Brain pericyte (primary cell): ENCODE data around the gene CUL9.

Experiments used
- DNase-seq: peaks from one replicate; pipeline ENCODE4 v3.0.0-alpha.2; 2012; ENCODE audit warnings: low read depth, low spot score

CUL9 gene

DNA sequence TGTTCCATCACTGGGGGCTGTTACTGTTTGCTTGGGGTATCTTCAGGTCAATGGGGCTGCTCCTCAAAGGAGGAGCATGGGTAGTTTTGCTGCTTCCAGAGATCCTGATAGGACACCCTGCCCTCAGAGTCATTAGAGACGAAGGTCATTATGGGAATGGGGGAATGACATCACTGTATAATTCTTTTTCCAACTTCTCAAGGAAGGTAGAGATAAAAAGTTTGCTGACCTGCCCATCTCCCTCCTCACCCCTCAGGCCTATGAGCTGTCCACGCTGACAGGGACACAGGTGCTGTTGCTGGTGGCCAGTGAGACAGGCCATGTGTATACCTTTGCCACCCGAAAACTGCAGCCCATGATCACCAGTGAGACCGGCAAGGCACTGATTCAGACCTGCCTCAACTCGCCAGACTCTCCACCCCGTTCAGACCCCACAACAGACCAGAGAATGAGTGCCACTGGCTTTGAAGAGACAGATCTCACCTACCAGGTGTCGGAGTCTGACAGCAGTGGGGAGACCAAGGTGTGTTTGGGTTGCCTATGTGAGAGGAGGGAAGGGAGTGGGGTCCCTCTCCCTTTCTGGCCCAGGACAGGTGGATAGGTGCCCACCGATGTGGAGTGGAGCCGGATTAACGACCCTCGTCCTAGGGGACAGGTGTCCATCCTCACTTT is 8.3 kb upstream of the CUL9 start:
- no peak for DNase-seq

DNA sequence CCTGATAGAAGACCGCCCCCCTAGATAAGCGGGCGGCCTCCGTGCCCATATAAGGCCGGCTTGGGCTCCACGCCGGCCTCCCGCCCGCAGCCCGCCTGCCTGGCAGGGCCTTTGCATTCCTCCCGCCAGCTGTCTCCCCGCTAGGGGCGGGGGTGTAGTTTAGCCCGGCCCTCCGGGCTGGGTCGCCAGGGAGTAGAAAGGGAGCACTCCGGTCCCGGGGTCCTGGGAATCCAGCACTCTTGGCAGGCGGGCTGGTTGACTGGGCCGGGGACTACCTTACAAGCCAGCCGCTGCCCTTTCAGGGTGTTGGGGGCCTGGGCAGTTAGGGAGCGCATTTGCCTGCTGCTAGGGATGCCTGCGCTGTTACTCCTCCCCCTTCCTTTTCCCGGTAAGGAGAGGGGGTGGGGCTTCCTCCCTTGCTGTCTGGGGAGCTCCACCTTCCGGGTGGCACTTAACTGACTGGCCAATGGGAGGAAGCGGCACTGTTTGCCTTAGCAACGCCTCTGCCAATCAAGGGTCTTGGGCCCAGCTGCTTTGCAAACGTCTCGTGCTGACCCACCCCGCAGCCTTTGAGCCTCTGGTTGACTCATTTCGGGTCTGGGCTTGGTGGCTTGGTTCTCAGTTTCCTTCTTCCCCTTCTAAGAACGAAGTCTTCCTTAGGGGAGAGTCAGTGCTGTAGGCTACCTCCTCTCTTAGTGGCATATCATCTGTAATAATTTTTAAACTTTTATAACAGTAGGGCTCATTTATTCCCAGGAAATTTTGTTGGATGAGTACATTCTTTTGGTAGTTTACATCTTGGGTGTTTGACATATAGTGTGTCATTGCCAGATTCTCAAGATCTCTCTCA is 7.5 kb upstream of the CUL9 start:
- DNase-seq, result peak; percentile 96

GRCh38 chr6:43175676-43176422 is 6.1 kb upstream of the CUL9 start:
- DNase-seq, result no peak

DNA sequence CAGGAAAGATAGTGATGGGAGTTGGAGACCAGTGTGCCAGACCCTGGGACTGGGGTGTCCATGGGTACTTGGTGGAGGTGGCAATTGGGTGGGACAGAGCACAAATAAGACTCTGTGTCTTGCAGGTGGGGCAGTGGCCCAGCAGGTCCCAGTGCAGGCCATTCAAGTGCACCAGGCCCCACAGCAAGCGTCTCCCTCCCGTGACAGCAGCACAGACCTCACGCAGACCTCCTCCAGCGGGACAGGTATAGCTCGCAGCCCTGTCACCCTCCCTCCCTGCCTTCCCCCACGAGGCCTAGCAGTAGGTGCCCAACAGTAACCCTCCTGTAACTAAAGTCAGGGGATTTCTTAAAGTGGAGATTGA is 5.6 kb upstream of the CUL9 start:
- DNase-seq, result no peak

DNA sequence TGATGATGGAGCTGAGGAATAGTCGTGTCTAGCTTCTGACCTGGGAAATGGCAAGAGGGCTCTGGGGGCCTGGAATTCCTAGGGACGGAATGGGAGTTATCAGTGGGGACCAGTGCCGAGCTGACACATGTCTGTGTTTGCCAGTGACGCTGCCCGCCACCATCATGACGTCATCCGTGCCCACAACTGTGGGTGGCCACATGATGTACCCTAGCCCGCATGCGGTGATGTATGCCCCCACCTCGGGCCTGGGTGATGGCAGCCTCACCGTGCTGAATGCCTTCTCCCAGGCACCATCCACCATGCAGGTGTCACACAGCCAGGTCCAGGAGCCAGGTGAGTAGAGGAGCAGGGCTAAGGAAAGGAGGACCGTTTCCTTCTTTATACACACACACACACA is 3.8 kb upstream of the CUL9 start:
- no peak for DNase-seq

DNA sequence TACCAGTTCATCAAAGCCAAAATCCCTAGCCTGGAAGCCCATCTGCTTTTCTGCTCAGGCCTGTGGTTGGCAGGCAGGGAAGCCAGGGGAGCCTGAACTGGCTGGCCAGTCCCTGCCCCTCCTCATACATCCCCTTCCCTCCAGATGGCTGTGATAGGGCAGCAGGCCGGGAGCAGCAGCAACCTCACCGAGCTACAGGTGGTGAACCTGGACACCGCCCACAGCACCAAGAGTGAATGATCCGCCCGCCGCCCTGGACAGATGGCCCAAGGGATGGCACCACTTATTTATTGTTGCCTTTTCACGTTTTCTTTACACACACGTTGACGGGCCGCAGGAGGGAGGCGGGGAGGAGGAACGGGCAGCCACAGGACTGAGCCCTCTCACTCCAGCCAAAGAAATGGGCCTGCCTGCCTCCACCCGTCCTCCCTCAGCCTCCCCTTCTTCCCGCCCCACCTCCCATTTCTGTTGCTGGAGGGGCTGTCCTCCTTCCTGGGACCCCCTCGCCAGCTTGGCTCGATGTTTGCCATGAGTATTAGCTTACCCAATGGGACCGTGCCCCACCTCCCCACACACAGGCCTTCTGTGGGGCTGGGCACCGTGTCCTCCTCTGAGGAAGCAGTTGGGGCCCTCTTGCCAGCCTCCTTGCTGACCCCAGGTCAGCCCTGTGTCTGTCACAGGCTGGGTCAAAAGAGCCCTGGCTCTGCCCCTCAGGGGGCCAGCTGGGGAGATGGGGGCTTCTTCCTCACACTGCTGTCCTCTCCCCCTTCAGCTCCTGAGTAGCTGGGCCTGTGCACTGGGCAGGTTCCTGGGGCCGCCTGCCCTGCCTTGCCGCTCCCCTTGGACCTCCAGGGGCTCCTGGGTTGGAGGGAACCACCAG is 2.8 kb upstream of the CUL9 start:
- DNase-seq, result no peak

DNA sequence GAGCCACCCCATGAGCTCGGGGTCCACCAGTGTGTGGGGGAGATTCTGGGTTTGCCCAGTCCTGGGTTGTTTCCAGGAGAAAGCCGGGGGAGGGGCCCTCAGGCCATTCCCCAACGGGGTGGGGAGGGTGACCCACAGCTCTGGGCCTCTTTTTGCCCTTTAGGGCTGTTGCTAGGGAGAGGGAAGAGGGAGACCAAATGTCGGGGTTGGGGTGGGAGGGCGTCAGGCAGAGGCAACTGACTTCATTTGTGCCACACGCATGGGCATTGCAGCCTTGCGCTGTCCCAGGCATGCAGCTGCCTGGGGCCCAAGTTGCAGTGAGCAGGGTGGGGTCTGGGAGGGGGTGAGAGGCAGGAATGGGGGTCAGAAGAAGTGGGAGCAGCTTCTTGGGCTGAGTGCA is 1.9 kb upstream of the CUL9 start:
- DNase-seq, result no peak

- DNase-seq, result no peak
Observed at GRCh38 chr6:43180985-43181384, 1.0 kb upstream of the CUL9 start.

DNA sequence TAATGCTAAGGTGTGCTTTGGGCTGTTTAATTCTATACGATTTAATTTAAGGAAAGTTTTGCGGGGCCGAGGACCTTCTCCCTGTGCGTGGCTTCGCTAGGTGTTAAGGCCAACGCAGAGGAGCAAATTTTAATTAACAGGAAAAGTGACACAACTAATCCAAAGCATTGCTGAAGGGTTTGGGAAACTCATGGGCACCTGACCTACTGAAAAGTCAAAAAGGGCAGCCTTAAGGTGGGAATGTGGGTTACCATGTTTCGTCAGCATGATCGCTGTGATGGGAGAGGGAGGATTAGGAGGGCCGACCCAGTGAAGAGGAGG is 415 bp upstream of the CUL9 start:
- no peak for DNase-seq

GRCh38 chr6:43183441-43183840 is 1.4 kb downstream of the CUL9 start:
- no peak for DNase-seq

DNA sequence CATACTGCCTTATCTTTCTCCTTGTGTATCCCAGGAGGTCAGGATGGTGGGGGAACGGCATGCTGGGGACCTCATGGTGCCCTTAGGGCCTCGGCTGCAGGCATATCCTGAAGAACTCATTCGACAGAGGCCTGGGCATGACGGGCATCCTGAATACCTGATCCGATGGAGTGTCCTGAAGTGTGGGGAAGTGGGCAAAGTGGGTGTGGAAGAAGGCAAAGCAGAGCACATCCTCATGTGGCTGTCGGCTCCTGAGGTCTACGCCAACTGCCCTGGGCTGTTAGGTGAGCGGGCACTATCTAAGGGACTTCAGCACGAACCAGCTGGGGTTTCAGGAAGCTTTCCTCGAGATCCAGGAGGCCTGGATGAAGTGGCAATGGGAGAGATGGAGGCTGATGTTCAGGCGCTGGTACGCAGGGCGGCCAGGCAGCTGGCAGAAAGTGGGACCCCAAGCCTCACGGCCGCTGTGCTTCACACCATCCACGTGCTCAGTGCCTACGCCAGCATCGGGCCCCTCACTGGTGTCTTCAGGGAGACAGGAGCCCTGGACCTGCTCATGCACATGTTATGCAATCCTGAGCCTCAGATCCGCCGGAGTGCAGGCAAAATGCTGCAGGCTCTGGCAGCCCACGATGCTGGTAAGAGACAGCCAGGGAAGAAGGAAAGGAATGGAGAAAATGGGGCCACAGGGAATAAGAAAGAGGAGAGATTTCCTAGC is 2.4 kb downstream of the CUL9 start:
- no peak for DNase-seq

DNA sequence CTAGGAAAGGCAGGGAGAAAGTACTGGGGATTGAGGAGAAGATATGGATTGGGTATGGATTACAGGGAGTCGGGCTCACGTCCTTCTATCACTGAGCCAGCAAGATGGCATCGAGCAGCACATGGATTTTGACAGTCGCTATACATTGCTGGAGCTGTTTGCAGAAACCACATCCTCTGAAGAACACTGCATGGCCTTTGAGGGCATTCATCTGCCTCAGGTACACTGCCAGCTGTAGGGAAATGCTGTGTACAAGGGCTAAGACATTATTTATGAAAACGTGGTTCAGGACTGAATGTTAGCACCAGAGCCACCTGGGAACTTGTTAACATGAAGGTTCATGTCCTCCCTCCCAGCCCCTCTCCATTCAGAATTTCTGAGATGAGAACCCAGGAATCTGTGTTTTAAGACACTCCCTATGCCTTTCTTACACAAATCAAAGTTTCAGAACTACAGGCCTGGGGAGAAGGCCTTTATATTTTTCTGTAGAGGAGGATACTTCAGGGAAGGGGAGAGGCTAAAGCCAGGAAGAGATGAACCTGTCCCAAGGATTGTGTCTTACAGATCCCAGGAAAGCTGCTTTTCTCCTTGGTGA is 3.5 kb downstream of the CUL9 start:
- no peak for DNase-seq

DNA sequence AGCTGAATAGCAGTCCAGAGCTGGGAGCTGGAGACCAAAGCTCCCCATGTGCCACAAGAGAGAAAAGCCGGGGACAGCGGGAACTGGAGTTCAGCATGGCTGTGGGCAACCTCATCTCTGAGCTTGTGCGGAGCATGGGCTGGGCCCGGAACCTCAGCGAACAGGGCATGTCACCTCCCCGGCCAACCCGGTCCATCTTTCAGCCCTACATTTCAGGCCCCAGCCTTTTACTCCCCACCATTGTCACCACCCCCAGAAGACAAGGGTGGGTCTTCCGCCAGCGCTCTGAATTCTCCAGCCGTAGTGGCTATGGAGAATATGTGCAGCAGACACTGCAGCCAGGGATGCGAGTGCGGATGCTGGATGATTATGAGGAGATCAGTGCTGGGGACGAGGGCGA is 4.0 kb downstream of the CUL9 start:
- no peak for DNase-seq

- no peak for DNase-seq
Observed at GRCh38 chr6:43186706-43187105, 4.7 kb downstream of the CUL9 start.

GRCh38 chr6:43187821-43188220 is 5.8 kb downstream of the CUL9 start:
- DNase-seq, result no peak

GRCh38 chr6:43188426-43188825 is 6.4 kb downstream of the CUL9 start:
- no peak for DNase-seq

DNA sequence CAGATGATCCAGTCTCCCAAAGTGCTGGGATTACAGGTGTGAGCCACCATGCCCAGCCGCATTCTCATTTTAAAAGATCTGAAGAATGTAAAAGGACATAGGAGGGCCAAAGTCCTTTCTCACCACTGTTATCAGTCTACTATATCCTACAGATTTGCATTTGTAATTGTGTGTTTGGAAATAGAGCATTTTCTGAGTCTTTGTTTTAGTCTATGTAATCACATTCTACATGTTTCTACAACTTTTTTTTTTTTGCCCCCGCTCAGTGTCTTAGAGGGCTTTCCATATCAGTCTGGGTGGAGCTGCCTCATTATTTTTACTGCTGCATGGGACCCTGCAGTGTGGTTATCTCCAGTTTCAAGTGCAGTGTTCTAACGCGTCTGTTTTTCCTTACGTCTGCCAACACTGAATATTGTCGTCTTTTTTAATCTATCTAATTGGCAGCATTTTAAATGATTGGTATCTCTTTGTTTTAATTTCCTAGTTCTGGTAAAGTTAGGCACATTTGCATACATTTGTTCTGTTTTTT is 7.8 kb downstream of the CUL9 start:
- DNase-seq, result no peak

- no peak for DNase-seq
Observed at GRCh38 chr6:43192911-43193310, 10.9 kb downstream of the CUL9 start.

GRCh38 chr6:43193929-43194328 is 11.9 kb downstream of the CUL9 start:
- no peak for DNase-seq

- DNase-seq, result no peak
Observed at GRCh38 chr6:43196337-43196736, 14.3 kb downstream of the CUL9 start.

- no peak for DNase-seq
Observed at GRCh38 chr6:43199912-43200311, 17.9 kb downstream of the CUL9 start.
